Prostate gland (tissue), 2 donors: ENCODE results near the gene OR5A2.

Source experiments
- POLR2A ChIP-seq: fragments of 450-650 bp; IDR thresholded peaks from one replicate; pipeline ENCODE4 v1.6.1; 2016; ENCODE audit warnings: antibody characterized with exemption, mild to moderate bottlenecking
- POLR2AphosphoS5 ChIP-seq: sonication (generic); formaldehyde crosslinking; IDR thresholded peaks from one replicate; pipeline ENCODE4 v1.6.1; 2017; ENCODE audit warnings: antibody characterized with exemption
- TF ChIP-seq, protein P1 (sequence below), 4 experiments: fragments of 200-600 bp in 2 of 4; fragments of 450-650 bp in 2 of 4; sonication (generic) in 2 of 4; IDR thresholded peaks; 1 replicate in 3 of 4; 2 replicates in 1 of 4; pipeline ENCODE4 v1.5.1; 2016 to 2019; ENCODE audit warnings: antibody characterized with exemption in 4 of 4, mild to moderate bottlenecking in 2 of 4, moderate library complexity in 2 of 4

DNA sequence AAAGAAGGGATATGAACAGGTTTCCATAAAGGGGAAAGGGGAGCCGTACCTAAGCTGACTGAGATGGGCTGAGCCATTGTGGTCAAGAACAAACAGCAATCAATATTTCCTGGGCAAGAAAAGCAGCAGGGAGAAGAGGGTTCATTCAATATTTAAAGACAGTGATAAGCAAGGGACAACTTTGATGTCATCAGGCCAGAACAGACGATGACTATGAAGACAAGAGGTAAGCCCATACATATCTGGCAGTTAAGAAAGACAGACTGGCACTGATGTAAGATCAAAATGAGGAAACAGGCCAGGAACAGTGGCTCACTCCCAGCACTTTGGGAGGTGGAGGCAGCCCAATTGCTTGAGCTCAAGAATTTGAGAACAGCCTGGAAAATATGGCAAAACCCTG is 2.4 kb downstream of the OR5A2 start:
- TF ChIP-seq, protein P1, sequence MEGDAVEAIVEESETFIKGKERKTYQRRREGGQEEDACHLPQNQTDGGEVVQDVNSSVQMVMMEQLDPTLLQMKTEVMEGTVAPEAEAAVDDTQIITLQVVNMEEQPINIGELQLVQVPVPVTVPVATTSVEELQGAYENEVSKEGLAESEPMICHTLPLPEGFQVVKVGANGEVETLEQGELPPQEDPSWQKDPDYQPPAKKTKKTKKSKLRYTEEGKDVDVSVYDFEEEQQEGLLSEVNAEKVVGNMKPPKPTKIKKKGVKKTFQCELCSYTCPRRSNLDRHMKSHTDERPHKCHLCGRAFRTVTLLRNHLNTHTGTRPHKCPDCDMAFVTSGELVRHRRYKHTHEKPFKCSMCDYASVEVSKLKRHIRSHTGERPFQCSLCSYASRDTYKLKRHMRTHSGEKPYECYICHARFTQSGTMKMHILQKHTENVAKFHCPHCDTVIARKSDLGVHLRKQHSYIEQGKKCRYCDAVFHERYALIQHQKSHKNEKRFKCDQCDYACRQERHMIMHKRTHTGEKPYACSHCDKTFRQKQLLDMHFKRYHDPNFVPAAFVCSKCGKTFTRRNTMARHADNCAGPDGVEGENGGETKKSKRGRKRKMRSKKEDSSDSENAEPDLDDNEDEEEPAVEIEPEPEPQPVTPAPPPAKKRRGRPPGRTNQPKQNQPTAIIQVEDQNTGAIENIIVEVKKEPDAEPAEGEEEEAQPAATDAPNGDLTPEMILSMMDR (IDR thresholded peaks at IDR 0.05) = no peak
- no peak for TF ChIP-seq POLR2A
- TF ChIP-seq POLR2AphosphoS5 = no peak
